Gastrocnemius medialis (tissue), 4 donors: ENCODE data around the gene SNRPB. TPM values are rescaled to one million over a fixed set of nuclear protein-coding genes. Genes with fewer than 3 reads are reported as not detected.

Source experiments
- total RNA-seq, 4 donors: library from RNA; depleted of rRNA; stranded (reverse); fragments of >200 nt; gene quantifications; one replicate each; pipeline versions ENCODE4 v1.1.0 to v1.2.3, GENCODE V29; 2016

SNRPB gene
- total RNA-seq, 4 donors from 2014 or later = 131 to 209 (median 190) TPM

Other genes starting within 250 kb of the SNRPB start
- gene TGM3, start 174.8 kb downstream of the SNRPB start, total RNA-seq = not detected
- not detected for gene TGM6, start 89.9 kb downstream of the SNRPB start, total RNA-seq
- gene ZNF343, start 38.1 kb upstream of the SNRPB start, total RNA-seq = 10 to 100 TPM in 3 of 4 donors, 1 to 10 TPM in 1; 6.1 to 14.3 (median 12.7) TPM
- under 1 TPM in 2 of 4 donors, not detected in 2; 0.10 TPM for gene TMC2, start 65.8 kb upstream of the SNRPB start, total RNA-seq
- gene NOP56, start 181.8 kb upstream of the SNRPB start, total RNA-seq = 10 to 100 TPM; 40.7 to 71.0 (median 54.9) TPM
- gene IDH3B, start 193.4 kb upstream of the SNRPB start, total RNA-seq = 100 to 1,000 TPM in 3 of 4 donors, 10 to 100 TPM in 1; 95.5 to 176 (median 136) TPM
- 1 to 10 TPM in 2 of 4 donors, under 1 TPM in 1, not detected in 1; 0.36 to 1.5 (median 1.1) TPM for gene EBF4, start 222.0 kb upstream of the SNRPB start, total RNA-seq